VCaP (cell line): ENCODE data around the gene BICDL1.

ENCODE experiments used
- H3K27ac ChIP-seq: fragments of 450-650 bp; 2 replicates; pipeline ENCODE4 v1.5.1; 2017
- TF ChIP-seq, protein P1 (sequence below): fragments of 450-650 bp; conservative IDR thresholded peaks from 2 replicates; pipeline ENCODE4 v1.5.1; 2017; ENCODE audit warnings: mild to moderate bottlenecking, moderate library complexity

The BICDL1 gene

DNA sequence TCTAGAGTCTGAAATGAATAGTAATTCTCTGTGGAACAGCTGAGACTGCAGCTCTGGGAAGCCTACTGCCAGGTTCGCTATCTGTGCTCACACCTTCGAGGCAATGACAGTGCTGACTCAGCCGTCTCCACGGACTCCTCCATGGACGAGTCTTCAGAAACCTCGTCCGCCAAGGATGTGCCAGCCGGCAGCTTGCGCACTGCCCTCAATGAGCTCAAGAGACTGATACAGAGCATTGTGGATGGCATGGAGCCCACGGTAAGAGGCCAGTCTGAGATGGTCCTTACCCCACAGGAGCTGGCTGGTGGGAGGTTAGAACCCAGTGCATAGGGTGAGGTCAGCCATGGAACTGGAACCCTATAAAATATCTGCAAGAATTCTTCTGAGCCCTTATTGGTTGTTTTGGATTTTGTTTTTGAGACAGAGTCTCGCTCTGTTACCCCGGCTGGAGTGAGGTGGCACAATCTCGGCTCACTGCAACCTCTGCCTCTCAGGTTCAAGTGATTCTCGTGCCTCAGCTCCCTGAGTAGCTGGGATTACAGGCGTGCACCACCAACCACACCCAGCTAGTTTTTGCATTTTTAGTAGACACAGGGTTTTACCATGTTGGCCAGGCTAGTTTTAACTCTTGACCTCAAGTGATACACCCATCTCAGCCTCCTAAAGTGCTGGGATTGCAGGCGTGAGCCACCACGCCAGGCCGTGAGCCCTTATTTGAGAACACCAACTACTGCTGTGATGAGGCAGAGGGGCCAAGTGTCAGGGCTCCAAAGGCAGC lies 83.6 kb downstream of the BICDL1 start:
- H3K27ac ChIP-seq = no peak overlapping the region
- TF ChIP-seq, protein P1, sequence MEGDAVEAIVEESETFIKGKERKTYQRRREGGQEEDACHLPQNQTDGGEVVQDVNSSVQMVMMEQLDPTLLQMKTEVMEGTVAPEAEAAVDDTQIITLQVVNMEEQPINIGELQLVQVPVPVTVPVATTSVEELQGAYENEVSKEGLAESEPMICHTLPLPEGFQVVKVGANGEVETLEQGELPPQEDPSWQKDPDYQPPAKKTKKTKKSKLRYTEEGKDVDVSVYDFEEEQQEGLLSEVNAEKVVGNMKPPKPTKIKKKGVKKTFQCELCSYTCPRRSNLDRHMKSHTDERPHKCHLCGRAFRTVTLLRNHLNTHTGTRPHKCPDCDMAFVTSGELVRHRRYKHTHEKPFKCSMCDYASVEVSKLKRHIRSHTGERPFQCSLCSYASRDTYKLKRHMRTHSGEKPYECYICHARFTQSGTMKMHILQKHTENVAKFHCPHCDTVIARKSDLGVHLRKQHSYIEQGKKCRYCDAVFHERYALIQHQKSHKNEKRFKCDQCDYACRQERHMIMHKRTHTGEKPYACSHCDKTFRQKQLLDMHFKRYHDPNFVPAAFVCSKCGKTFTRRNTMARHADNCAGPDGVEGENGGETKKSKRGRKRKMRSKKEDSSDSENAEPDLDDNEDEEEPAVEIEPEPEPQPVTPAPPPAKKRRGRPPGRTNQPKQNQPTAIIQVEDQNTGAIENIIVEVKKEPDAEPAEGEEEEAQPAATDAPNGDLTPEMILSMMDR = no peak

DNA sequence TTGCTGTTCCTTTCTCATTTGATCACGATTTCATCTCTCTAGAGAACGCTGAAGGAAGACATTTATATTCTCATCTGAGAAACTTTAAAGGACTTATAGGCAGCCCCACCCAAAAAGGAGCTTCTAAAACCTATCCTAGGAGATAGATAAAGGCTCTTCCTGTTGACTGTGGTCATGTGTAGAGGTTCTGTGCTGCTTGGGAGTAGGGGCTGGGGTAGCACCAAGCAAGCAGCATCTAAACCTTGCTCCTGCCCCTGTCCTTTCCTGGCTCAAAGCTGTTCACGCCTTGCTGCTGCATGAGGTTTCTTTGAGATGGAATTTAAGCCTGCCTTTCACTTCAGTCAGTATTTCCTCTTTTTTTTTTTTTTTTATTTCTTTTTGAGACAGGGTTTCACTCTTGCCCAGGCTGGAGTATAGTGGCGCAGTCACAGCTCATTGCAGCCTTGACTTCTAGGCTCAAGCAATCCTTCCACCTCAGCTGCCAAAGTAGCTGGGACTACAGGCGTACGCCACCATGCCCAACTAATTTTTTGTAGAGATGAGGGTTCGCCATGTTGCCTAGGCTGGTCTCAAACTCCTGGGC lies 86.1 kb downstream of the BICDL1 start:
- no peak overlapping the region for H3K27ac ChIP-seq
- TF ChIP-seq, protein P1 = no peak

DNA sequence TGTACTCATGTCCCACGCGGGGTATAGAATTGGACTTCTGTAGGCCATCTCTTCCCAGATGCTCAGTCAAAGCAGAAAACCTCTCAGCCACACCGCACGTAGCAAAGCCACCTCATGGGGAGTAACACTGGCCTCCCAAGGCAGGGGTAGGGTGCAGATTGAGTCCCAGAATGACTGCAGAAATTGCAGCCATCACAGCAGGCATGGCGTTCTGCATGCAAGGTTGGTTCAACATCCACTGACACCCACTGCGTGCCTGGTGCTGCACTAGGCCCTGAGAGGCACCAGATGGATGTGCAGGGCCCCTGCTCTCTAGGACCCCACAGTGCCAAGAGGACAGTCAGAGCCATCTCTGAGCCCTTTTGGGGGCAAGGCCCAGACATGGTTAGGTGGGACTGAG lies 87.6 kb downstream of the BICDL1 start:
- TF ChIP-seq, protein P1 = no peak

GRCh38 chr12:120077260-120077659 lies 88.2 kb downstream of the BICDL1 start:
- H3K27ac ChIP-seq = peak overlapping the region; percentile 3; the same call in 1 of the 2 replicates
- TF ChIP-seq, protein P1 = no peak

More for the DNA sequence above, 87.6 kb downstream of the BICDL1 start:
- H3K27ac ChIP-seq = peak overlapping the region; percentile 3; the same call in 1 of the 2 replicates

DNA sequence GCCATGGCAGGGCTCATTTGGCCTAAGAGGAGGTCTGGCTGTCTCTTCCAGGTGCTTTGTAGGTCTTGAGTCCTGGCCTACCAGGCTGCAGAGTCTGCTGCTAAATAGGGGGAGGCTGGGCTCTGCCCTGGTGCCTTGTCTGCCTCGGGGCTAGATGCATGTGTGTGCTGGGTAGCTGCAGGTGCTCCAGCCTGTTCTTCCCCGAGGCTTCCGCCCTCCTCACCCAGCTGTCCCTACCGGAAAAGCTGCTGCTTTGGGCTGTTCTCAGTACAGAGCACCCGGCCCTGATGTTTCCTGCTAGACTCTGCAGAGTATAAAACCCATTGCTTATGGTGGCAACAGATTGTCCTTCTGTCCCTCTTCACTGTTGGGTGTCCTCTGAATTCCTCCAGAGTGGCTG lies 89.8 kb downstream of the BICDL1 start:
- peak overlapping the region; percentile 64 for H3K27ac ChIP-seq
- TF ChIP-seq, protein P1 = no peak

DNA sequence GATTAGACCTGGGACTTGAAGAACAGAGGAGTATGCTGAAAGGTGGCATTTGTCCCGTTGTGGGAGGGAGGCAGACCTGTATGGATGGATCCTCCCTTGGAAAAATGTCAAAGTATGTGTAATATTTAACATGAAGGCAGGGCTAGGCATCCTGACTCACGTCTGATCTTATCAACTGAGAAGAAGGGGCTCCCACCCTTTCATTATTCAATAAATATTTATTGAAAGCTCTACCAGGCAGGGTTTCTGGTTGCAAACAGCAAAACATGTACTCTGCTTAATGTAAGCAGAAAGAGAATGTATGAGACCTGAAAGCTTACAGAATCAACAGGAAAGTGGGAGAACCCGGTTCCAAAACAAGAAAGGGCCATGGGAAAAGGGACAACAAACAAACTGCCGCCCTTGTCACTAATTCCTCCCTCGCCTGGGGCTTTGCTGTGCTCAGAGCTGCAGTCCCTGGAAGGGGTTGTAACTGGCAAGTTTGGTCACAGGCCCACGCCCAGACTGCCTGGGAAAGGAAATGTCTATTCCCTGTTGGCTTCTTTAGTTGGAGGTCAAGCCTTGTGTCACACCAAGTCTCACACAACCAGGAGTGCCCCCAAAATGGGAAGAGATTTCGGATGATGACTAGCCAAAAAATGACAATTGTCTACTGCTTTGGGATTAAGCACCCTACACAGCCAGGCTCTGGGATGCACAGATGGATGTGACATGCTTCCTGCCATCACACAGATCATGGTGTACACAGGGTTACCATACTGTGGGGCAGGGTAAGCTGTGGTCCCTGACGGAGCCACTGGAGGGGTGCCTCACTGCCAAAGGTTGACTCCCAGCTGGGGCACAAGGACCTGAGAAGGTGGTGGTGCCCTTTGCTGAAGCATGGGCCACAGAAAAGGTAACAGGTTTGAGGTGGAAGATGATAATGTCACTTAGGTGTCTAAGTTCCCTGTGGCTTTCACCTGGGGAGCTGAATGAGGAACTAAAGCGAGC lies 90.7 kb downstream of the BICDL1 start:
- H3K27ac ChIP-seq = peak overlapping the region; percentile 64
- TF ChIP-seq, protein P1 = no peak

- TF ChIP-seq, protein P1 = no peak
- no peak overlapping the region for H3K27ac ChIP-seq
Observed at GRCh38 chr12:120081641-120082040, 92.6 kb downstream of the BICDL1 start.
